Chondrocyte (in vitro differentiated cells): Measurements from ENCODE around the gene IQGAP2. TPM values are rescaled to one million over a fixed set of nuclear protein-coding genes. Genes with fewer than 3 reads are reported as not detected.

Source experiments
- DNase-seq: peaks from one replicate; pipeline ENCODE4 v3.0.0; 2021; ENCODE audit warnings: mixed read lengths, low spot score
- H3K27ac Mint-ChIP-seq: one replicate; pipeline ENCODE4 v1.8.0; 2021; ENCODE audit warnings: mild to moderate bottlenecking, moderate library complexity, mixed read lengths; ENCODE audit not compliant: unreplicated experiment
- H3K27me3 Mint-ChIP-seq: 2 replicates; pipeline ENCODE4 v1.8.0; 2021; ENCODE audit warnings: low read depth, mixed read lengths
- H3K36me3 Mint-ChIP-seq: 2 replicates; pipeline ENCODE4 v1.8.0; 2021; ENCODE audit warnings: low read depth, mixed read lengths
- H3K4me1 Mint-ChIP-seq: 2 replicates; pipeline ENCODE4 v1.8.0; 2021; ENCODE audit warnings: low read depth, mild to moderate bottlenecking, mixed read lengths
- H3K4me3 Mint-ChIP-seq: one replicate; pipeline ENCODE4 v1.8.0; 2021; ENCODE audit warnings: mild to moderate bottlenecking, moderate library complexity, mixed read lengths; ENCODE audit not compliant: unreplicated experiment
- H3K9me3 Mint-ChIP-seq: 2 replicates; pipeline ENCODE4 v1.8.0; 2021; ENCODE audit warnings: low read depth, mixed read lengths
- CTCF ChIP-seq: fragments of 200-600 bp; sonication (generic); IDR thresholded peaks from 2 replicates; pipeline ENCODE4 v1.5.0; 2021; ENCODE audit warnings: antibody characterized with exemption, mild to moderate bottlenecking, moderate library complexity
- total RNA-seq: library from RNA; stranded (reverse); gene quantifications from 3 replicates; pipeline ENCODE4 v1.2.1, GENCODE V29; 2021

IQGAP2 gene
- total RNA-seq, 1 donor from 2014 or later = 3.0 TPM

- Mint-ChIP-seq H3K27me3 (no peaks in the 10 kb centered on the region), H3K27ac (no peak overlapping the region), H3K4me3 (no peak overlapping the region), H3K4me1 (peaks cover 12% of the 10 kb centered on the region), H3K36me3 (peaks cover 2% of the 10 kb centered on the region), H3K9me3 (no peaks in the 10 kb centered on the region)
- no peak for DNase-seq
- TF ChIP-seq CTCF = no peak
These were observed 91.1 kb downstream of the IQGAP2 start for GRCh38 chr5:76494201-76494600.

GRCh38 chr5:76495870-76496269 is 92.8 kb downstream of the IQGAP2 start:
- no peak for DNase-seq
- Mint-ChIP-seq H3K36me3 (peaks cover 2% of the 10 kb centered on the region), H3K9me3 (no peaks in the 10 kb centered on the region), H3K27me3 (no peaks in the 10 kb centered on the region), H3K4me3 (no peak overlapping the region), H3K27ac (no peak overlapping the region), H3K4me1 (peaks cover 7% of the 10 kb centered on the region)
- no peak for TF ChIP-seq CTCF

GRCh38 chr5:76497065-76497460 is 94.0 kb downstream of the IQGAP2 start:
- Mint-ChIP-seq H3K9me3 (no peaks in the 10 kb centered on the region), H3K27ac (no peak overlapping the region), H3K36me3 (peaks cover 2% of the 10 kb centered on the region), H3K4me3 (no peak overlapping the region), H3K27me3 (no peaks in the 10 kb centered on the region), H3K4me1 (peaks cover 11% of the 10 kb centered on the region)
- DNase-seq = no peak
- no peak for TF ChIP-seq CTCF

- peaks cover 14% of the 10 kb centered on the region for H3K4me1 Mint-ChIP-seq
These were observed 95.1 kb downstream of the IQGAP2 start for GRCh38 chr5:76497986-76498717.

More at GRCh38 chr5:76497986-76498717, 95.1 kb downstream of the IQGAP2 start:
- no peak for DNase-seq
- Mint-ChIP-seq H3K27me3 (no peaks in the 10 kb centered on the region), H3K4me3 (no peak overlapping the region), H3K27ac (no peak overlapping the region), H3K9me3 (no peaks in the 10 kb centered on the region), H3K36me3 (no peaks in the 10 kb centered on the region)
- no peak for TF ChIP-seq CTCF
